Neural cell (in vitro differentiated cells): Measurements from ENCODE around the gene AMH. TPM values are rescaled to one million over a fixed set of nuclear protein-coding genes. Genes with fewer than 3 reads are reported as not detected.

Source experiments
- H2AFZ ChIP-seq: fragments of 200-600, 300-800 bp; sonication (generic), shearing (Covaris generic); 2 replicates; pipeline ENCODE4 v1.6.0; 2014; ENCODE audit warnings: low read depth, mild to moderate bottlenecking, antibody characterized with exemption, low read length, moderate library complexity
- H3F3A ChIP-seq: fragments of 200-600 bp; shearing (Covaris generic); 2 replicates; pipeline ENCODE4 v1.6.1; 2016; ENCODE audit warnings: mild to moderate bottlenecking, moderate library complexity, mixed read lengths, antibody characterized with exemption, low read length; ENCODE audit not compliant: insufficient read depth, poor library complexity, severe bottlenecking
- H3K27ac ChIP-seq: fragments of 200-600, 300-800 bp; sonication (generic), shearing (Covaris generic); 2 replicates; pipeline ENCODE4 v1.5.1; 2014; ENCODE audit warnings: mild to moderate bottlenecking, low read length, moderate library complexity
- H3K27me3 ChIP-seq: fragments of 300-800, 200-600 bp; sonication (generic), shearing (Covaris generic); 2 replicates; pipeline ENCODE4 v1.6.0; 2014; ENCODE audit warnings: mild to moderate bottlenecking, low read depth, low read length, moderate library complexity; ENCODE audit not compliant: insufficient read depth
- H3K36me3 ChIP-seq: fragments of 300-800, 200-600 bp; sonication (generic), shearing (Covaris generic); 2 replicates; pipeline ENCODE4 v1.5.1; 2014; ENCODE audit warnings: mild to moderate bottlenecking, antibody characterized with exemption, low read length, moderate library complexity; ENCODE audit not compliant: insufficient read depth
- H3K4me2 ChIP-seq: fragments of 300-800, 200-600 bp; sonication (generic), shearing (Covaris generic); 2 replicates; pipeline ENCODE4 v1.6.0; 2014; ENCODE audit warnings: mild to moderate bottlenecking, low read length
- H3K4me3 ChIP-seq: fragments of 300-800, 200-600 bp; sonication (generic), shearing (Covaris generic); 2 replicates; pipeline ENCODE4 v1.5.1; 2014; ENCODE audit warnings: mild to moderate bottlenecking, low read length, moderate library complexity
- H3K79me2 ChIP-seq: fragments of 200-600 bp; shearing (Covaris generic); replicated peaks from 2 replicates; pipeline ENCODE4 v1.6.0; 2014; ENCODE audit warnings: mild to moderate bottlenecking, low read length, moderate library complexity; ENCODE audit not compliant: insufficient read depth
- H3K9ac ChIP-seq: fragments of 300-800, 200-600 bp; sonication (generic), shearing (Covaris generic); 2 replicates; pipeline ENCODE4 v1.6.1; 2016; ENCODE audit warnings: mild to moderate bottlenecking, low read length, mixed read lengths
- H3K9me2 ChIP-seq: fragments of 200-600 bp; shearing (Covaris generic); 2 replicates; pipeline ENCODE4 v1.6.1; 2016; ENCODE audit warnings: mild to moderate bottlenecking, low read length, mixed read lengths; ENCODE audit not compliant: insufficient read depth
- H3K9me3 ChIP-seq: fragments of 200-600, 300-800 bp; sonication (generic), shearing (Covaris generic); 2 replicates; pipeline ENCODE4 v1.6.1; 2016; ENCODE audit warnings: mild to moderate bottlenecking, mixed run types, low read length, moderate library complexity, mixed read lengths
- H4K20me1 ChIP-seq: fragments of 200-600 bp; shearing (Covaris generic); 2 replicates; pipeline ENCODE4 v1.6.1; 2016; ENCODE audit warnings: mild to moderate bottlenecking, mixed run types; ENCODE audit not compliant: insufficient read depth
- EP300 ChIP-seq: fragments of 450-650 bp; conservative IDR thresholded peaks from 2 replicates; pipeline ENCODE4 v1.6.1; 2014; ENCODE audit warnings: antibody characterized with exemption, mild to moderate bottlenecking, moderate library complexity; ENCODE audit not compliant: poor library complexity, severe bottlenecking
- EZH2 ChIP-seq: fragments of 200-600, 300-800 bp; shearing (Covaris generic), sonication (generic); IDR thresholded peaks from 2 replicates; pipeline ENCODE4 v1.6.1; 2014; ENCODE audit warnings: antibody characterized with exemption, low read length, borderline replicate concordance, mild to moderate bottlenecking; ENCODE audit not compliant: insufficient read depth, poor library complexity, severe bottlenecking
- MXI1 ChIP-seq: fragments of 450-650 bp; conservative IDR thresholded peaks from 2 replicates; pipeline ENCODE4 v1.6.1; 2014; ENCODE audit warnings: antibody characterized with exemption, mild to moderate bottlenecking; ENCODE audit not compliant: poor library complexity, severe bottlenecking
- POLR2AphosphoS5 ChIP-seq: IDR thresholded peaks from 2 replicates; pipeline ENCODE4 v1.6.1; 2012
- RAD21 ChIP-seq: fragments of 450-650 bp; conservative IDR thresholded peaks from 2 replicates; pipeline ENCODE4 v1.6.1; 2014; ENCODE audit warnings: antibody characterized with exemption, mild to moderate bottlenecking, moderate library complexity
- SMC3 ChIP-seq: fragments of 450-650 bp; conservative IDR thresholded peaks from 2 replicates; pipeline ENCODE4 v1.6.1; 2014; ENCODE audit warnings: antibody characterized with exemption, mild to moderate bottlenecking, moderate library complexity; ENCODE audit not compliant: poor library complexity
- TAF1 ChIP-seq: IDR thresholded peaks from 2 replicates; pipeline ENCODE4 v1.6.1; 2012; ENCODE audit warnings: low read depth
- polyA plus RNA-seq: library from polyadenylated mRNA; depleted of rRNA; stranded (reverse); fragments of >200 nt; gene quantifications from 2 replicates; pipeline ENCODE4 v1.2.3, GENCODE V29; 2014
- TF ChIP-seq, protein P1 (sequence below): fragments of 450-650 bp; IDR thresholded peaks from 2 replicates; pipeline ENCODE4 v1.5.1; 2014; ENCODE audit warnings: antibody characterized with exemption, mild to moderate bottlenecking, moderate library complexity; ENCODE audit not compliant: poor library complexity, severe bottlenecking
- TF ChIP-seq, protein P2 (sequence below): IDR thresholded peaks from 2 replicates; pipeline ENCODE4 v1.6.1; 2012; ENCODE audit warnings: borderline replicate concordance

The AMH gene
- polyA plus RNA-seq, 1 donor from 2014 or later: 57.5 TPM

DNA sequence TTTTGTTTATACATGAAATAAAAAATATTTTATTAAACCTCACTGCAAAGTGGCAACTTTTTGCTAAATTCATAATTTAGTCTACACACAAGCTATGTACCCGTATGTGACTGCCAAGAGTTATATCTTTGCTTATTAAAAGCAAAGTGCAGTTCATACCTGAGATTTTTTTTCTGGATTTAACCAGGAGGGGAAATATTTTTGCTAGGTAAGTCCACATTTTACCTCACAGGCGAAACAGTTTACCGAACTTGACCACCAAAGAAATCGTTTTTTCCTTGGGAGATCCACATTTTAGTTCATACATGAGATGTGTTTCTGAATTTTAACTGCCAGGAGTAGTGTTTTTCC lies 19.3 kb downstream of the AMH start:
- Histone ChIP-seq H3K9ac (peak overlapping the region; percentile 76), H3K4me3 (peak overlapping the region; percentile 99)

DNA sequence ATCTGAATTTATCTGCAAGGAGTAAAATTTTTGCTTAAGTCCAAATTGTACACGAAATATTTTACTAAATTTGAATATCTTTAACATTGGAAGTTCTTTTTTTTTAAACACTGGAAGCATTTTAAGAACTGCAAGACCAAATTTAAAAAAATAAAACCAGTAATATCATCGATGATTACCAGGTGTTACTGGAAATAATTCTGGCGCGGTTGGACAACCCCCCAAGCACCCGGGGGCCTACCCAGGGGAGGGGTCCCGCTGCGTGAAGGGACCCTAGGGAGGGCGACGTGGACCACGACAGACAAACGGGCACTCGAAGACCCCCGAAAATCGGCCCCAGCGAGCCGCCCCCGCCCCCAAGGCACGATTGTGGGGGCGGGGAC lies 19.7 kb downstream of the AMH start:
- H3K4me2 ChIP-seq: peak overlapping the region; percentile 68
- H3K27ac ChIP-seq: peak overlapping the region; percentile 65
- TF ChIP-seq, protein P1, sequence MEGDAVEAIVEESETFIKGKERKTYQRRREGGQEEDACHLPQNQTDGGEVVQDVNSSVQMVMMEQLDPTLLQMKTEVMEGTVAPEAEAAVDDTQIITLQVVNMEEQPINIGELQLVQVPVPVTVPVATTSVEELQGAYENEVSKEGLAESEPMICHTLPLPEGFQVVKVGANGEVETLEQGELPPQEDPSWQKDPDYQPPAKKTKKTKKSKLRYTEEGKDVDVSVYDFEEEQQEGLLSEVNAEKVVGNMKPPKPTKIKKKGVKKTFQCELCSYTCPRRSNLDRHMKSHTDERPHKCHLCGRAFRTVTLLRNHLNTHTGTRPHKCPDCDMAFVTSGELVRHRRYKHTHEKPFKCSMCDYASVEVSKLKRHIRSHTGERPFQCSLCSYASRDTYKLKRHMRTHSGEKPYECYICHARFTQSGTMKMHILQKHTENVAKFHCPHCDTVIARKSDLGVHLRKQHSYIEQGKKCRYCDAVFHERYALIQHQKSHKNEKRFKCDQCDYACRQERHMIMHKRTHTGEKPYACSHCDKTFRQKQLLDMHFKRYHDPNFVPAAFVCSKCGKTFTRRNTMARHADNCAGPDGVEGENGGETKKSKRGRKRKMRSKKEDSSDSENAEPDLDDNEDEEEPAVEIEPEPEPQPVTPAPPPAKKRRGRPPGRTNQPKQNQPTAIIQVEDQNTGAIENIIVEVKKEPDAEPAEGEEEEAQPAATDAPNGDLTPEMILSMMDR: no peak
- TF ChIP-seq SMC3 (no peak), POLR2AphosphoS5 (no peak), TAF1 (no peak), MXI1 (no peak), EP300 (no peak)
- TF ChIP-seq, protein P2, sequence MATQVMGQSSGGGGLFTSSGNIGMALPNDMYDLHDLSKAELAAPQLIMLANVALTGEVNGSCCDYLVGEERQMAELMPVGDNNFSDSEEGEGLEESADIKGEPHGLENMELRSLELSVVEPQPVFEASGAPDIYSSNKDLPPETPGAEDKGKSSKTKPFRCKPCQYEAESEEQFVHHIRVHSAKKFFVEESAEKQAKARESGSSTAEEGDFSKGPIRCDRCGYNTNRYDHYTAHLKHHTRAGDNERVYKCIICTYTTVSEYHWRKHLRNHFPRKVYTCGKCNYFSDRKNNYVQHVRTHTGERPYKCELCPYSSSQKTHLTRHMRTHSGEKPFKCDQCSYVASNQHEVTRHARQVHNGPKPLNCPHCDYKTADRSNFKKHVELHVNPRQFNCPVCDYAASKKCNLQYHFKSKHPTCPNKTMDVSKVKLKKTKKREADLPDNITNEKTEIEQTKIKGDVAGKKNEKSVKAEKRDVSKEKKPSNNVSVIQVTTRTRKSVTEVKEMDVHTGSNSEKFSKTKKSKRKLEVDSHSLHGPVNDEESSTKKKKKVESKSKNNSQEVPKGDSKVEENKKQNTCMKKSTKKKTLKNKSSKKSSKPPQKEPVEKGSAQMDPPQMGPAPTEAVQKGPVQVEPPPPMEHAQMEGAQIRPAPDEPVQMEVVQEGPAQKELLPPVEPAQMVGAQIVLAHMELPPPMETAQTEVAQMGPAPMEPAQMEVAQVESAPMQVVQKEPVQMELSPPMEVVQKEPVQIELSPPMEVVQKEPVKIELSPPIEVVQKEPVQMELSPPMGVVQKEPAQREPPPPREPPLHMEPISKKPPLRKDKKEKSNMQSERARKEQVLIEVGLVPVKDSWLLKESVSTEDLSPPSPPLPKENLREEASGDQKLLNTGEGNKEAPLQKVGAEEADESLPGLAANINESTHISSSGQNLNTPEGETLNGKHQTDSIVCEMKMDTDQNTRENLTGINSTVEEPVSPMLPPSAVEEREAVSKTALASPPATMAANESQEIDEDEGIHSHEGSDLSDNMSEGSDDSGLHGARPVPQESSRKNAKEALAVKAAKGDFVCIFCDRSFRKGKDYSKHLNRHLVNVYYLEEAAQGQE: no peak
- no peaks in the 10 kb centered on the region for H3K9me3 ChIP-seq
- peaks cover 35% of the 10 kb centered on the region for H3K79me2 ChIP-seq
- no peaks in the 10 kb centered on the region for H3K27me3 ChIP-seq
- H3F3A ChIP-seq: peaks cover 4% of the 10 kb centered on the region
- peak overlapping the region; percentile 76 for H3K9ac ChIP-seq
- H2AFZ ChIP-seq: peak overlapping the region; percentile 76
- peak overlapping the region; percentile 99 for H3K4me3 ChIP-seq
- no peaks in the 10 kb centered on the region for H3K9me2 ChIP-seq
- peaks cover 39% of the 10 kb centered on the region for H4K20me1 ChIP-seq
- H3K36me3 ChIP-seq: no peaks in the 10 kb centered on the region

More for the DNA sequence above, 19.3 kb downstream of the AMH start:
- no peaks in the 10 kb centered on the region for H3K36me3 ChIP-seq
- H3K9me2 ChIP-seq: no peaks in the 10 kb centered on the region
- H3K27ac ChIP-seq: no peak overlapping the region
- peaks cover 32% of the 10 kb centered on the region for H3K79me2 ChIP-seq
- no peaks in the 10 kb centered on the region for H3K27me3 ChIP-seq
- TF ChIP-seq EZH2 (no peak), RAD21 (no peak), TAF1 (no peak), POLR2AphosphoS5 (no peak), MXI1 (no peak), SMC3 (no peak), EP300 (no peak)
- TF ChIP-seq, protein P1: no peak
- TF ChIP-seq, protein P2: no peak
- H2AFZ ChIP-seq: no peak overlapping the region
- H3K9me3 ChIP-seq: no peaks in the 10 kb centered on the region
- peak overlapping the region; percentile 68 for H3K4me2 ChIP-seq
- peaks cover 36% of the 10 kb centered on the region for H4K20me1 ChIP-seq
- peaks cover 4% of the 10 kb centered on the region for H3F3A ChIP-seq
